MM.1S (cell line): ENCODE results near the gene PSENEN.

ENCODE experiments used
- EZH2 ChIP-seq: fragments of 300-600 bp; sonication (generic); optimal IDR thresholded peaks from 2 replicates; pipeline ENCODE3; 2017; ENCODE audit warnings: low read depth, mild to moderate bottlenecking, antibody characterized with exemption, low read length, mixed read lengths
- EZH2phosphoT487 ChIP-seq: fragments of 300-600 bp; sonication (generic); IDR thresholded peaks from 2 replicates; pipeline ENCODE4 v1.6.1; 2018; ENCODE audit warnings: antibody characterized with exemption, low read length

DNA sequence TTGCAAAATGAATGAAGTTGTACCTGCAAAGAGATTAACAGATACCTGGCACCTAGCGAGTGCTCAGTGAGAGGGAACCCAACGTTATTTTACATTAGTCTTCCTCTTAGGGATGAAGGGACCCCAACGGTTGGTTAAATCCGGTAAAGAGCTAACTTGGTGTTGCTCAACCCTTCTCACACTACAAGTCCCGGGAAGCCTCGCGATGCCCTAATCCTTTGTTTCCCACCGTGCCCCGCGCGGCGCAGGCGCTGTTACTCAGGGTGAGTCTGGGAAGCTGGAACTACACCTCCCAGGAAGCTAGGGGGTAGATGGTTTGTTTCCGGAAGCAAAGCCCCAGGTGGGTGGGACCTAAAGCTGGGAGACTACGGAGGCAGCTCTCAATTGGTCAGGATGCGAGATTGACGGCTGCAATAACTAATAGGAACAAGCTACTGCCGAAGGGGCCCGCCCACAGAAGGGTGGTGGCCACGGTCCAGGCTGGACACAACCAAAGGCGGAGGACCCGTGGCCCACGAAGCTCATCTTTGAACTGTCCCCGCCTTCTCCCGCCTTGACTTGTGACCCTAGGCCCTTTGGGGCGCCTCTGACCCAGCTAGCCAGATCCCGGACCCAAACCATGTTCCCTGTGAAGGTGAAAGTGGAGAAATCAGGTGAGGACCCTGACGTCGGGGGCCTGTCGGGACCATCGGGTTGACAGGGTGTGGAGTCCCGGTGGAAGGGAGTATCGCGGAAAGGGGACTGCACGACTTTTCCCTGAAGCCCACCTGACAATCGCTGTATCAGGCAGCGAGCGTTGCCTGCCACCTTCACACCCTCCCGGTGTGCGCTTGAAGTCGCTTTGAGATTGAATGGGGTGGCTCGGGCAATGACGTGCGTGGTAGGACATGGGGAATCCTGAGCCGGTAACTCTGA, 2.9 kb downstream of the PSENEN start, which contains the start of gene LIN37:
- TF ChIP-seq EZH2, result no peak
- no peak for TF ChIP-seq EZH2phosphoT487
